Skeletal muscle satellite cell (primary cell): ENCODE data around the gene TTLL13.
"Not testable (repeated sequence)": the region's sequence is repeated elsewhere in the genome, so short reads cannot be mapped to it uniquely, and the experiment has no call there.

ENCODE experiments used
- H3K27me3 ChIP-seq: 2 replicates; pipeline ENCODE4 v1.7.0; 2013; ENCODE audit warnings: low read length; ENCODE audit not compliant: control insufficient read depth, insufficient read depth
- H3K36me3 ChIP-seq: 2 replicates; pipeline ENCODE4 v1.7.0; 2013; ENCODE audit warnings: mild to moderate bottlenecking, control low read depth, low read length; ENCODE audit not compliant: insufficient read depth
- H3K4me1 ChIP-seq: 2 replicates; pipeline ENCODE4 v1.7.0; 2013; ENCODE audit warnings: low read length; ENCODE audit not compliant: control insufficient read depth, insufficient read depth
- H3K4me2 ChIP-seq: 2 replicates; pipeline ENCODE4 v1.7.0; 2013; ENCODE audit warnings: mild to moderate bottlenecking, low read length
- H3K4me3 ChIP-seq: 2 replicates; pipeline ENCODE4 v1.7.0; 2013; ENCODE audit warnings: low read length
- H3K9ac ChIP-seq: 2 replicates; pipeline ENCODE4 v1.7.0; 2013; ENCODE audit warnings: mild to moderate bottlenecking, low read depth, low read length, moderate library complexity
- H3K9me3 ChIP-seq: replicated peaks from 2 replicates; pipeline ENCODE4 v1.7.0; 2013; ENCODE audit warnings: mild to moderate bottlenecking, control low read depth, low read length

Gene TTLL13

DNA sequence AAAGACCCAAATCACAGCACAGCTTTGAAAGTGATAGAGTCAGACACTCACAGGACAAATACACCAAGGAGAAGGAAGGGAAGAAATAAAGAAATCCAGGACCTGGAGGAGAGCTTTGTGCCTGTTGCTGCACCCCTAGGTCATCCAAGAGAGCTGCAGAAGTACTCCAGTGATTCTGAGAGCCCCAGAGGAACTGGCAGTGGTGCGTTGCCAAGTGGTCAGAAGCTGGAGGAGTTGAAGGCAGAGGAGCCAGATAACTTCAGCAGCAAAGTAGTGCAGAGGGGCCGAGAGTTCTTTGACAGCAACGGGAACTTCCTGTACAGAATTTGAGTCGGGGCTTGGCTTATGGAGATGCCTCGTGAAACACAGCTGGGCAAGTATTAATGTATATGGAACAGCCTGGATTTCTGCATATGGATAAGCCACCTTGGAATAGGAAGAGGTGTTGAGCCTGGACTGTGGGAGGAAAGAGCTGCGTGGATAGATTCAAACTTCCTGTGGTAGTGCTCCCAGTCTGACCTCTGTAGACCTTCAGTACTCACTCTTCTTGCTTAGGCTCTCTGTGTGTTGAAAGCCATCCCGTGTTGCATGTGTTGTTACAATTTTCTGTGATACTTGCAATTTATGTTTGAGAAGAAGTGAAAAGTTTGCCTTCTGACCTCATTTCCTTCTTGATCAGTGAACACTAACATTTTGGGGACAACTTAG, 22.3 kb downstream of the TTLL13 start:
- Histone ChIP-seq H3K36me3 (peaks cover 53% of the 10 kb centered on the region), H3K4me1 (peaks cover 19% of the 10 kb centered on the region), H3K27me3 (no peaks in the 10 kb centered on the region), H3K9me3 (no peaks in the 10 kb centered on the region), H3K4me3 (no peak overlapping the region), H3K9ac (no peak overlapping the region), H3K4me2 (no peak overlapping the region)

DNA sequence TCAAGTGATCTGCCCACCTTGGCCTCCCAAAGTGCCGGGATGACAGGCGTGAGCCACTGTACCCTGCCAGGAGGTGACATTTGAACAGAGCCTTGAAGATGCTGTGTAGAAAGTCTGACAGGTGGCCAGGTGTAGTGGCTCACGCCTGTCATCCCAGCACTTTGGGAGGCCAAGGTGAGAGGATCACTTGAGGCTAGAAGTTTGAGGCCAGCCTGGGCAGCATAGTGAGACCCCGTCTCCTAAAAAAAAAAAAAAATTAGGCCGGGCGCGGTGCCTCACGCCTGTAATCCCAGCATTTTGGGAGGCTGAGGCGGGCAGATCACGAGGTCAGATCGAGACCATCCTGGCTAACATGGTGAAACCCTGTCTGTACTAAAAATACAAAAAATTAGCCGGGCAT, 29.1 kb downstream of the TTLL13 start:
- not testable (repeated sequence) for H3K36me3 ChIP-seq, H3K4me3 ChIP-seq, H3K27me3 ChIP-seq, H3K9ac ChIP-seq, H3K4me2 ChIP-seq, H3K4me1 ChIP-seq, H3K9me3 ChIP-seq

DNA sequence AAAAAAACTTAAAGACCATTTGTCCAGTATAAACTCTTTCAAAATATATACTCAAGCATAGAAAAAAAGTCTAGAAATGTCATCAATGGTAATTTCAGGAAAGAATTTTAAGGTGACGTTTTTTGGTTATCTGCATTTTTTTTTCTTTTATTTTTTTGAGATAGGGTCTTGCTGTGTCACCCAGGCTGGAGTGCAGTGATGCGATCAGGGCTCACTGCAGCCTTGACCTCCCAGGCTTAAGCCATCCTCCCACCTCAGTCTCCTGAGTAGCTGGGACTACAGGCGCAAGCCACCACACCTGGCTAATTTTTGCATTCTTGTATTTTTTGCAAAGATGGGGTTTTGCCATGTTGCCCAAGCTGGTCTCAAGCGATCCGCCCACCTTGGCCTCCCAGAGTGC, 31.4 kb downstream of the TTLL13 start:
- H3K36me3 ChIP-seq, H3K27me3 ChIP-seq, H3K4me1 ChIP-seq, H3K4me2 ChIP-seq, H3K9me3 ChIP-seq, H3K9ac ChIP-seq, H3K4me3 ChIP-seq: not testable (repeated sequence)

DNA sequence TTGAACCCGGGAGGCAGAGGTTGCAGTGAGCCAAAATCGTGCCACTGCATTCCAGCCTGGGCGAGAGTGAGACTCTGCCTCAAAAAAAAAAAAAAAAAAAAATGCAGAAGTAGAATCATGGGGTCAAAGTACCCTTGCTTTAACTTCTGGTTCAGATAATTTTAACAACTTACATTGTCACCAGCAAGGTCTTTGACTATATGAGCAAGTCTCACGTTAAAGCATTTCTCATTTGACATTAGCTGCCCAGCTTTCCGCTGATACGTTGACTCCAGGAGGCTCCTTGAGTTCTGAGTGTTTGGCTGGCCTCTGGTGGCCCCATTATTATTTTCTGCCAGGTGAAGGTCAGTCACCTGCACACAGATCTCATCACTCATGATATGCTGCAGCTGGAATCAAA, 32.3 kb downstream of the TTLL13 start:
- not testable (repeated sequence) for H3K9me3 ChIP-seq, H3K4me2 ChIP-seq, H3K4me1 ChIP-seq, H3K9ac ChIP-seq, H3K4me3 ChIP-seq, H3K36me3 ChIP-seq, H3K27me3 ChIP-seq

DNA sequence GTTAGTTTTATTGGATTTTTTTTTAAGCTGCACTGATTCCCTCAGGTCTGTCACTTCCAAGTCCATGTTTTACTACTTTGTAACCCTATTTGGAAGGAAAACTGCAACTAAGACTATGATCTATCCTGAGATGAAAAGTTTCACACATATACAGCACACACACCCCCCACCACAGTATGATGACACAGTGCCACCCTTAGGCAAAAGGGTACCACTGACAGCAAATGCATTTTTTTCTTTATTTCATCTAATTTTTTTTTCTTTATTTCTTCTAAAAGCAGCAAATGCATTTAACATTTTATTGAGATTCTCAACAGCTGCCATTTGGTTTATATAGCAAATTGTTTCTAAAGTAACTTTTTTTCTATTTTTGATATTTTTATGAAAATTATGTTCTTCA, 37.3 kb downstream of the TTLL13 start:
- Histone ChIP-seq H3K36me3 (no peaks in the 10 kb centered on the region), H3K4me2 (no peak overlapping the region), H3K4me1 (no peaks in the 10 kb centered on the region), H3K27me3 (no peaks in the 10 kb centered on the region), H3K4me3 (no peak overlapping the region), H3K9ac (no peak overlapping the region), H3K9me3 (no peaks in the 10 kb centered on the region)

DNA sequence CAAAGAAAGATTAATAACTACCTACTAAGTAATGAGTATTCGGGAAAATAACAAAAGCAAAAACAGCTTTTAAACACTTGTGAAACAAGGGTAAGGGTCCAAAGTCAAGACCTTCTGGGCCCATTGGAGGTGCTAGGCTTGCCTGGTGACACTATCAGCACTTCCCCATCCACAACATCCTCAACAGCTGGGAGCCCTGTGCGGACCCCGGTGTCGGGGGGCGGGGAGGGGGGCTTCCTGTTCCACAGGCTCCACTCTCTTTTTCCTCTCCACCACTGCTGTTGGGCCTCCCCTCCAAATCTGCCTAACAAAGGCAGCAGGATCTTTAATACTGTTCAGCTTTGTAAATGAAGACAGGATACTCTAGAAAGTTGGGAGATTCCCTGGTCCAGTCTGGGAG, 37.7 kb downstream of the TTLL13 start:
- H3K27me3 ChIP-seq: no peaks in the 10 kb centered on the region
- no peaks in the 10 kb centered on the region for H3K36me3 ChIP-seq

DNA sequence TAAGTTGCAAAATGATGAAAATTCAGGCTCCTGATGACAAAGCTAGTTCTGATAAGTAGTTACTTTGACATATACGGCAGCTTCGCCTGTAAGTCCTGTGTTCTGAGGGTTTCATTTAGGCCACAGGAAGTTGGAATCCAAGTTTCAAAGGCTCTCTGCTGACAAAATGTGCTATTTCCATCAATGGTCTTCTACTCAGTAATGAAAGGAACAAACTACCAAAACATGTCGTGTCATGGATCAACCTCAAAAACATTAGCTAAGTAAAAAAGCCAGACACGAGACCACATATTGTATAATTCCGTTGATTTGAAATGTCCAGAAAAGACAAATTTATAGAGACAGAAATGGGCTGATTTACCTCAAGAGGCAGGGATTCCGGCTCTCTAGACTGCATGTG, 38.6 kb downstream of the TTLL13 start:
- Histone ChIP-seq H3K4me2 (no peak overlapping the region), H3K27me3 (no peaks in the 10 kb centered on the region), H3K9me3 (no peaks in the 10 kb centered on the region), H3K4me1 (no peaks in the 10 kb centered on the region), H3K36me3 (no peaks in the 10 kb centered on the region), H3K9ac (no peak overlapping the region), H3K4me3 (no peak overlapping the region)

More for the DNA sequence above, 37.7 kb downstream of the TTLL13 start:
- Histone ChIP-seq H3K9me3 (no peaks in the 10 kb centered on the region), H3K9ac (no peak overlapping the region), H3K4me2 (no peak overlapping the region), H3K4me1 (no peaks in the 10 kb centered on the region), H3K4me3 (no peak overlapping the region)

DNA sequence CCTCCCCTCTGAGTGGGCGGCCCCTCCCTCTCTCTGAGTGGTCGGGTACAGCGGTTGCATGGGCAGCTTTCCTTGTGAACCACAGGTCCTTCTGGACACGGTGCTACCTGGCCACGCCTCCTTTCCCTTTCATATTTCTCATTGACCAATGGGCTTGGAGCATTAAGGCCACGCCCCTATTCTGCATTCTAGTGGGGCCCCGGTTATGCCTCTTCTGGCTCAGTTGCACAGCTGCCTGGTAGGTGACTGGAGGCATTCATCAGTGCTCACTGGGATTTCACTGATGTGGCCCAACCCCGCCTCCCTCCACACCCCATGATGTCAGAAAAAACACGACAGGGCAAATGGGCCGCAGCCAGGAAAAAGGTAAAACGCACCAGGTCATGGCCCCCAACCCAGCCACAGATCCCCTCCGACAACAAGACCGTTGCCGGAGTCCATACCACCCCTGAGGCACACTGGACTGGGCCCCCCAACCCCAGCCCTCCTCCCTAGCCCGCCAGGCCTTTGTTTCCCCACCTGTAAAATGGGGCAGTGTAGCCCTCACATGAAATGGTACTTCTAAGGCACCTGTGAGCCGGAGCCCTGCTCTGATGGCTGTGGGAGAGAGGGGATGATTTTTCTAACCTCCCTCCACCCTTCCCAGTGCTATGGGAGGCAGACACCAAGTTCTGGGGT, 42.5 kb downstream of the TTLL13 start:
- H3K4me1 ChIP-seq: no peaks in the 10 kb centered on the region
- peaks cover 11% of the 10 kb centered on the region for H3K27me3 ChIP-seq
- no peaks in the 10 kb centered on the region for H3K9me3 ChIP-seq
- no peak overlapping the region for H3K4me3 ChIP-seq
- no peak overlapping the region for H3K4me2 ChIP-seq
- no peak overlapping the region for H3K9ac ChIP-seq
- no peaks in the 10 kb centered on the region for H3K36me3 ChIP-seq

DNA sequence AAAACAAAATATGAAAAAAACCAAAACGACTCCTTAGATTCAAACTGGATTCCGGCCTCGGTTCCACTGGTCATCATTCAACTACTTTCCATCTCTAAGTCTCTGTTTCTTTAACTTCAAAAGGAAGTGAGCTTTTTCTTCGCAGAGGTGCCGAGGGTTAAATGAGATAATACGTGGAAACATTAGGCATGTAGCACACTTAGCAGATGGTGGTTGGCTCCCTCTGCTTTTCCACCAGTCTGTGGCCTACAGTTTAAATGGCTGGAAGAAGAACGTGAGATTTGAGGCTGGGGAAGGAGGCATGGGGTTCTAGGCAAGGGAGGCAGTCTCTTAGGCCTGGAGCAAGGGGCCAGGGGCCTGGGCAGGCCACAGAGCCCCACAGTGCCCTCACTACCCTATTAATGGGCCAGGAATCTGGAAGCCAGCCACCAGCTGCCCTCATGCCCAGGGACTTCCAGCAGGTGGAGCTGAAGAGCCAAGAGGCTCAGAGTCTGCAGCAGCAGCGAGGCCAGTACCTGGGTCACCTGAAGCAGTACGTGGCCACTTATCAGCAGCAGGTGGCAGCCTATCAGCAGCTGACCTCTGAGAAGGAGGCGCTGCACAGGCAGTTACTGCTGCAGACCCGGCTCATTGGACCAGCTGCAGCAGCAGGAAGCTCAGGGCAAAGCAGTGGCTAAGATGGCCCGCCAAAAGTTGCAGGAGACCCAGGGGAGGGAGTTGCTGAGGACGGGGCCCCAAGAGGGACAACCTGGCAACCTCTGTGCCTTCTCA, 43.9 kb downstream of the TTLL13 start:
- not testable (repeated sequence) for H3K36me3 ChIP-seq, H3K9me3 ChIP-seq, H3K4me3 ChIP-seq, H3K4me2 ChIP-seq, H3K9ac ChIP-seq, H3K4me1 ChIP-seq
- H3K27me3 ChIP-seq: peaks cover 11% of the 10 kb centered on the region

DNA sequence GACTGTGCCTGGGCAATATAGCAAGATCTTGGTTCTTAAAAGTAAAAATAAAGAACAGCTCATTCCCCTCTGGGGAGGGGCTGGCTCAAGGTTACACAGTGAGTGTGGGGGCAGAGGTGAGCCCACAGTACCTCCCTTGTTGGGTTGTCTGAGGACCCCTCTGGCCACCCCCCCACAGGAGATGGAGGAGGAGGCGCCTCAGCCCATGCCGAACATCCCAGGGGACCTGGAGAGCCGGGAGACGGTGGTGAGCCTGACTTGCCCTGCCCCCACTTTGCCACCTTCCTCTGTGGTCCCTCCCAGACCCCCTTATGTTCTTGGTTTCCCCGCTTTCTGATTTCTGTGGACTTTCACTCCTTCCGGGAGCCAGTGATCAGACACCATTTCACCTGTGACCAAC, 44.8 kb downstream of the TTLL13 start:
- Histone ChIP-seq H3K27me3 (peaks cover 11% of the 10 kb centered on the region), H3K36me3 (no peaks in the 10 kb centered on the region), H3K9ac (no peak overlapping the region), H3K4me3 (no peak overlapping the region), H3K4me2 (no peak overlapping the region), H3K9me3 (no peaks in the 10 kb centered on the region), H3K4me1 (no peaks in the 10 kb centered on the region)

DNA sequence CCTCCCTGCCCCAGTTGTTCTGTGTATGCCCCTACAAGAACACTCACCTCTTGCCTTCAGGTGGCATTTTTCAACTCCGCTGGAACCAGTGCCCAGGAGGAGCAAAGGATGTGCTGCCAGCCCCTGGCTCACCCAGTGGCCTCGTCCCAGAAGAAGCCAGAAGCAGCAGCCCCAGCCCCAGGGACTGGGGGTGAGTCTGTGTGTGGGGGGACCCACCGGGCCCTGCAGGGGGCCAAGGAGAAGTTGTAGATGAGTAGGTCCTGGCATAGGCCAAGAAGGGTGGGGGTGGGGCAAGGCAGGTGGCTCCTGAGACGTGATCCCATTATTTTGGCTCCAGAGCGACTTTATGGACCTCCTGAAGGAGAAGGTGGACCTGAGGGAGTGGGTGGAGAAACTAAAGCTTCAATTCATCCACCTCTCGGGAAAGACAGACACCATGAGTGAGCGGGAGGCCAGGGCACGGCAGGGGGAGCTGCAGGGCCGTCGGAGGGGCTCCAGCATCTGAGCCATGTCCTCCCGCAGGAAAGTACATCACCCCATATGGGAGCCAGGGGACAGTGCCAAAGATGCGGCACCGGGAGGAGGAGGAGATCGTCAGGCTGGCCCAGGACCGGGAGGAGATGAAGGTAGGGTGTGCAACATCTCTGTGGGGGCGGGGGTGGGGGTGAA, 45.4 kb downstream of the TTLL13 start:
- no peak overlapping the region for H3K4me3 ChIP-seq
- H3K9me3 ChIP-seq: no peaks in the 10 kb centered on the region
- no peaks in the 10 kb centered on the region for H3K36me3 ChIP-seq
- peaks cover 11% of the 10 kb centered on the region for H3K27me3 ChIP-seq
- no peak overlapping the region for H3K9ac ChIP-seq
- no peak overlapping the region for H3K4me2 ChIP-seq
- H3K4me1 ChIP-seq: no peaks in the 10 kb centered on the region
